Activated CD8-positive, alpha-beta memory T cell treated with anti-CD3 and anti-CD28 coated beads, Interleukin-2, amount 50 U/mL, for 4 hours (primary cell): Measurements from ENCODE around the gene KIAA1755.

Experiments used
- DNase-seq: peaks from one replicate; pipeline ENCODE4 v3.0.0-alpha.2; 2020

Gene KIAA1755

GRCh38 chr20:38200646-38201045 is 59.9 kb downstream of the KIAA1755 start:
- DNase-seq: no peak

- DNase-seq: no peak
These were observed 60.8 kb downstream of the KIAA1755 start for GRCh38 chr20:38199501-38200390.

- no peak for DNase-seq
These were observed 62.2 kb downstream of the KIAA1755 start for GRCh38 chr20:38198238-38198861.

- no peak for DNase-seq
These were observed 62.9 kb downstream of the KIAA1755 start for GRCh38 chr20:38197619-38198018.

GRCh38 chr20:38197217-38197616 is 63.3 kb downstream of the KIAA1755 start:
- DNase-seq: no peak

- no peak for DNase-seq
These were observed 63.9 kb downstream of the KIAA1755 start for GRCh38 chr20:38196592-38196991.

GRCh38 chr20:38196076-38196475 is 64.5 kb downstream of the KIAA1755 start:
- DNase-seq: no peak

- DNase-seq: no peak
These were observed 65.0 kb downstream of the KIAA1755 start for GRCh38 chr20:38195521-38195920.

- no peak for DNase-seq
These were observed 65.5 kb downstream of the KIAA1755 start for GRCh38 chr20:38194971-38195504.

GRCh38 chr20:38193586-38194105 is 66.9 kb downstream of the KIAA1755 start:
- DNase-seq: no peak

- DNase-seq: no peak
These were observed 68.1 kb downstream of the KIAA1755 start for GRCh38 chr20:38192323-38192885.

GRCh38 chr20:38191654-38192053 is 68.9 kb downstream of the KIAA1755 start:
- no peak for DNase-seq

- DNase-seq: no peak
These were observed 69.6 kb downstream of the KIAA1755 start for GRCh38 chr20:38190936-38191371.

- no peak for DNase-seq
These were observed 70.4 kb downstream of the KIAA1755 start for GRCh38 chr20:38190166-38190565.

GRCh38 chr20:38187517-38187916 is 73.0 kb downstream of the KIAA1755 start:
- no peak for DNase-seq

- no peak for DNase-seq
These were observed 73.7 kb downstream of the KIAA1755 start for GRCh38 chr20:38186788-38187221.

GRCh38 chr20:38184101-38184500 is 76.4 kb downstream of the KIAA1755 start:
- no peak for DNase-seq

GRCh38 chr20:38181971-38182370 is 78.6 kb downstream of the KIAA1755 start:
- DNase-seq: no peak

- DNase-seq: no peak
These were observed 79.2 kb downstream of the KIAA1755 start for GRCh38 chr20:38181207-38181801.

GRCh38 chr20:38180781-38181180 is 79.8 kb downstream of the KIAA1755 start:
- DNase-seq: no peak

- no peak for DNase-seq
These were observed 80.7 kb downstream of the KIAA1755 start for GRCh38 chr20:38179846-38180245.

GRCh38 chr20:38178581-38178980 is 82.0 kb downstream of the KIAA1755 start:
- DNase-seq: no peak

- no peak for DNase-seq
These were observed 82.5 kb downstream of the KIAA1755 start for GRCh38 chr20:38178065-38178491.
